ENCODE data around the gene ATP7B.

Gene ATP7B

DNA sequence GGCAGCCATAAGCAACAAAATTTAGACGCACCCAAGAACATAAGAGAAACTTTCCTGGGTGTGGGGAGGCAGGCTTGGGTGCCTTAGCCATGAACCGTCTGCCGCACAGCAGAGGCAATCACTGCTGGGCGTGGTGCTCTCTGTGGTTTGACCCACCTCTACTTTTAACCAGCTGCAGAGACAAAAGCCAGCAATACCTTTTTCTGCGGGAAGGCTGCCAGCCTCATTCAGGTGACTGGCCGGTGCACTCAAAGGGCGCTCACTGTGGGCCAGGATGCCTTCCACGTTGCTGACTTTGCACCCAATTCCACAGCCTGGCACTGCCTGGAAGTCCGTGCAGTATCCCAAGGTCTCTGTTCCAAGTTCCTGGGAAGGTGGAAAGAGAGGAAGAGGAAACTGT, 69.1 kb downstream of the ATP7B start:
- DNase-seq: no peak

- DNase-seq: no peak
These were observed 72.8 kb downstream of the ATP7B start for GRCh38 chr13:51938454-51938853.

GRCh38 chr13:51937320-51938290, 73.6 kb downstream of the ATP7B start:
- no peak for DNase-seq

DNA sequence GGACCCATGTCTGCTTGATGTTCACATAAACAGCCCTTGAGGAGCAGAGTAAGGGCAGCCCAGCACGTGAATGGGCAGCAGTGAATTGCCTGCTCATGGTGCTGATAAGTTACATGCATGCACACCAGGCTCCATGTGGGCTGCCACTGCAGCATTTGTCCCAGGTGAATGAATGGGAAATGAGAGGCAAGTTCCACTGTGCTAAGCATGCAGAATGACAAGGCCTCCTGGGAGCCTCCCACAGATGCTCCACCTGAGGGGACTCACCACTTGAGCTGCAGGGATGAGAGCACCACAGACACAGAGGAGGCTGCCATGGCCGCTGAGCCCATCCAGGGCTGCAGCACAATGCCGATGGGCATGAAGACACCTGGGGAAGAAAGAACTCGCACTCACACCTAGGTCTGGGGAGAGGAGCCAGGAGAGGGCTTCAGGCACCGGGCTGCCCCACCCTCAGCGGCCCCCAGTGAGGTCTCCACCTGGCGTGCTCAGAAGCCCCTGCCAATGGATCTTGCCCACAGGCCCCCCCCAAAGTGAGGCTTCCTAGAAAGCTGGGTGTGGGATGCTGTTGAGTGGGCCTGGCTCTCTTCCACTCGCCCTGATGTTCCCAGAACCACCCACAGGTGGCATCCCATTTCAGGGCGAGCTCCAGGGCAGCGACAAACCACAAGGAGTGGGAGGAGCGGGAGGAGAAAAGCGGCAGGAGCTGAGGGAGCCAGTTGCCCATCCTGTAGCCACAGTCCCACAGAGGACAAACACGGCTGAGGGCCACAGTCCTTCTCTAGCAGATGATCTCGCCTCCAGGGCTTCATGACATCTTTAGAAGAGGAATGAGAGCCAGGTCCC, 75.7 kb downstream of the ATP7B start:
- no peak for DNase-seq

- no peak for DNase-seq
These were observed 76.7 kb downstream of the ATP7B start for GRCh38 chr13:51934461-51935087.

- no peak for DNase-seq
These were observed 77.7 kb downstream of the ATP7B start for GRCh38 chr13:51933466-51934058.

- no peak for DNase-seq
These were observed 79.0 kb downstream of the ATP7B start for GRCh38 chr13:51932231-51932630.

DNA sequence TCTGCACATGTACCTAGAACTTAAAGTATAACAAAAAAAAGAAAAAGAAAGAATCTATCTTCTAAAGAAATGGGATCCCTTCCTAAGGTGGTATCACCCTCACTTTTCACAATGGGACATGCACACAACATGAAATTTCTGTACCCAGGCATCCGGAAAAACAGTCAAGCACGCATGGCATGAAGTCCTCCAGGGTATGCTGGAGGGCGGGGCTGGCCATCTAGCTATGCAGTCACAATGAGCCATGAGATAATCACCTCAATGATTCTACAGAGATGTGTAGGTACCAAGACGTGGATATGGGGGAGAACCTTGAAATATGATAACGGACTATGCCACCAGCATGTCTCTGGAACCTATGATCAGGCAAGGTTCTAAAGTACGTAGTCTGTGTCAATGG, 79.6 kb downstream of the ATP7B start:
- DNase-seq: no peak

- no peak for DNase-seq
These were observed 81.6 kb downstream of the ATP7B start for GRCh38 chr13:51929699-51930098.

- peak; percentile 21 to 50 for DNase-seq
These were observed 83.0 kb downstream of the ATP7B start for GRCh38 chr13:51928231-51928630.

DNA sequence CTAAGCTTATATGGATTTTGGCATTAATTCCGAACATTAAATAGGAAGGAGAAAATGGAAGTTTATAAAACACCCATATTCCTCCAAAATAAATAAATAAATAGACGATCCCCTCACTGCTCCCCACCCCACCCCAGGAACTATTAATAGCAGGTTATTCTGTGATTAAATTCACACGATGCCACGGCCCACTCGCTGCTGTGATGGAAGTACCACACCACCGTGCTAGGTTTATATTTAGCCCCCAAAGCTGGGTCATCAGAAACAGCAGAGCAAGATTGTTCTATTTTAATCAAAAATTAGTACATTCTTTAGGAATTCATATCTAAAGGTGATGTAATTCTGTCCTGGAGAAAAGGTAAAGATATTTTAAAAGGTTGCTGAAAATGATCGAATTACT, 84.1 kb downstream of the ATP7B start:
- DNase-seq: no peak

DNA sequence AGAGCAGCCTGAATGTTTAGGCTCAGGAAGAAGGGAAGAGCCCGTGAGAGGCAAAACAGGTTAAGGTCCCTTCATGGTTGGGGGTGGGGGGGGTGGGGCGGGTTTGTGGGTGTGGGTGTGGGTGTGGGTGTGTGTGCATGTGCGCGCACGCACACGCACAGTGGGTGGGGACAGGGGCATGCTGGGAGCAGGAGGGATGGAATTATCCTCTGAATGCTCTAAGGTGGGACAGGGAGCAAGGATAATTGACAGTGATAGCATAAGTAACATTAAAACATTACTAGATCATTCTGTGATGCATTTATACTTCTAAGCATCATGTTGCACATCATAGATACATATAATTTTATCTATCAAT, 84.7 kb downstream of the ATP7B start:
- no peak for DNase-seq

DNA sequence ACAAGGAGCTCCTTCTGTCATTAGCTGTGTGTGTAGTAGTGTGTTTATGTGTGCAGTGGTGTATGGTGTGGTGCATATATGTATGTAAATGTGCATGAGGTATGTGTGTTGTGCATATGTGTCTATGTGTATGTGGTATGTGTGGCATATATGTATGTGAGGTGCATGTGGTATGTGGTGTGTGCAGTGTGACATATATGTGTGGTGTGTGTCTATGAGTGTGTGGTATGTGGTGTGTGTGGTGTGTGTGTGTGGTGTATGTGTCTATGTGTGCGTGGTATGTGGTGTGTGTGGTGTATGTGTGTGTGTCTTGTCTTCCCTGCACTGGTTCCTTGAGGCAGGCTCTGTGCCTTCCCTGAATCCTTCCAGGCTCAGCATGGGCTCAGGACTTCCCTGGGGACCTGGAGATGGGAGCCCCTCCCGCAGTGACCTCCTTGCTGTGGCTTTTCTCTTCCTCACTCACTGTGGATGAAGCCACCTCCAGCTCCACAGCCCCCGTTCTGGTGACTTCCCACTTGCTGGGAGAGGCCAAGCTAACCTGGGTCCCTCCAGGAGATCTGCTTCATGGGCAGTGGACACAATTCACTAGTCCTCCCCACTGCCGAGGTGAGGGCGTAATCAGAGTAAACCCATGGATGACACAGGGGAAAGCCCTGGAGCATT, 85.3 kb downstream of the ATP7B start:
- no peak for DNase-seq

GRCh38 chr13:51924756-51925544, 86.3 kb downstream of the ATP7B start:
- DNase-seq: no peak

- peak; percentile 6 to 24 for DNase-seq
These were observed 87.2 kb downstream of the ATP7B start for GRCh38 chr13:51923983-51924539.

- DNase-seq: no peak
These were observed 88.3 kb downstream of the ATP7B start for GRCh38 chr13:51922771-51923480.

DNA sequence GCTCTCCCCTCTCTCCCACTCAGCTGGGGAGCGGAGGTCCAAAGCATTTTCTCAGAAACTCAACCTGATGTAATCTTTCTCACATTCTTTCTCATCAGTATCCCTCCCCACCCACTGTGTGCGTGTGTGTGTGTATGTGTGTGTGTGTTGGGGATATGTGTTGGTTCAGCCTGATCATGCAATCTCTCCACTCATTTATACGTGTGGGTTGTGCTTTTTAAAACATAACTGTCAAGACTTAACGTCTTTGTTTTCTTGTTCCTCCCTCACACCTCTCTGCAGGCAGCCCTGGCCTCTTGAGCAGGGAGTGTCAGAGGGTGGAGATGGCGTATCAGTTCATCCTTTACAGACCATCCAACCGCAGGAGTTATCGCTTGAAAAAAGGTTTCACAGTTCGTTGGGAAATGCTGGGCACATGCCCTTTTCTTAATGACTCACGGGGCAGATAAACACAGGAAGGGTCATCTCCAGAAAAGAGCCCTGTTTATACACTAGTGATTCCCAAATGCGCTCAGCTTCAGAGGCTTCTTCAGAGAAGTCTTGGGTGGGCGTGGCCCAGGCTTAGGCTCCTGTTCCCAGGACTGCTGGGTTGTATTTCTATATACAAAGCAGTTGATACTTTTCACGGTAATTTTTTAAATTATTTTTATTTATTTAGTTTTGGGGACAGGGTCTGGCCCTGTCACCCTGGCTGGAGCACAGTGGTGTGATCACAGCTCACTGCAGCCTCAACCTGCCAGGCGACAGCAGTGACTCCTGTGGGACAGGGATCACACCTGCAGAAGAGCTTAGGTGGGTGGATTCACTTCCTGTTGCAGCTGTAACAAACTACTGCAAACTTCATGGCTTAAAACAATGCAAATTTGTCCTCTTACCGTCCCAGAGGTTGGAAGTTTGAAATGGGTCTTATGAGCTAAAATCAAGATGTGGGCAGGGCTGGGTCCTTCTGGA, 89.2 kb downstream of the ATP7B start:
- no peak for DNase-seq

DNA sequence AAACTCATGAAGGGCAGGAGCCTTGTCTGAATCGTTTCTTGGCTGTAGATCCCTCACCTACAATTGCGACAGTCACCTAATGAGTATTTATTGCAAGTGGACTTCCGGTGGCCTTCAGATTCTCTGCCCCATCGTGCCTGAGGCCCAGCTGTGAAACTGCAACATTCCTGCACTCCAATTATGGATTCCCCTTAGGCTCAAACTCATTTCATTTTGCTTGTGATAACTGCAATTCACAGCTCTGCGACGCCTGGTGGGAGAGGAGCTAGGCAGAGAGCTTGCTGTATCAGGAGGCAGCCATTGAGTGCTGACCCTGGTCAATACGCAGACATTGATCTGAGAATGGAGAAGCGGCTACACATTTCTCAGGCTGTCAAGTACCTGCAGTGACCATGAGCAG, 90.5 kb downstream of the ATP7B start:
- DNase-seq: no peak

- DNase-seq: no peak
These were observed 91.0 kb downstream of the ATP7B start for GRCh38 chr13:51920267-51920666.
